Endothelial cell (in vitro differentiated cells): ENCODE measurements around the gene FOSL1. TPM values are rescaled to one million over a fixed set of nuclear protein-coding genes. Genes with fewer than 3 reads are reported as not detected.

Experiments
- DNase-seq: peaks from one replicate; pipeline ENCODE4 v3.0.0; 2021; ENCODE audit warnings: low spot score
- H3K27ac Mint-ChIP-seq: one replicate; pipeline ENCODE4 v1.8.0; 2021; ENCODE audit warnings: mixed read lengths, inconsistent platforms; ENCODE audit not compliant: unreplicated experiment
- H3K27me3 Mint-ChIP-seq: one replicate; pipeline ENCODE4 v1.8.0; 2021; ENCODE audit warnings: mild to moderate bottlenecking, moderate library complexity, mixed read lengths, inconsistent platforms; ENCODE audit not compliant: unreplicated experiment
- H3K36me3 Mint-ChIP-seq: one replicate; pipeline ENCODE4 v1.8.0; 2021; ENCODE audit warnings: mild to moderate bottlenecking, low read depth, mixed read lengths, inconsistent platforms; ENCODE audit not compliant: unreplicated experiment
- H3K4me1 Mint-ChIP-seq: one replicate; pipeline ENCODE4 v1.8.0; 2021; ENCODE audit warnings: mild to moderate bottlenecking, mixed read lengths, inconsistent platforms; ENCODE audit not compliant: unreplicated experiment
- H3K4me3 Mint-ChIP-seq: one replicate; pipeline ENCODE4 v1.8.0; 2021; ENCODE audit warnings: mild to moderate bottlenecking, mixed read lengths, inconsistent platforms; ENCODE audit not compliant: unreplicated experiment
- H3K9me3 Mint-ChIP-seq: one replicate; pipeline ENCODE4 v1.8.0; 2021; ENCODE audit warnings: mixed read lengths, inconsistent platforms; ENCODE audit not compliant: unreplicated experiment
- CTCF ChIP-seq: fragments of 200-600 bp; sonication (generic); IDR thresholded peaks from one replicate; pipeline ENCODE4 v1.5.0; 2021; ENCODE audit warnings: antibody characterized with exemption; ENCODE audit not compliant: unreplicated experiment
- total RNA-seq: library from RNA; stranded (reverse); fragmentation: NEBNext Ultra II Directional; extraction: Animal tissue kit (Norgen Biotek cat#: 25700); gene quantifications from one replicate; pipeline ENCODE4 v1.2.1, GENCODE V29; 2021; ENCODE audit not compliant: unreplicated experiment

The FOSL1 gene
- total RNA-seq, 1 donor from 2014 or later, result 1.3 TPM

- H3K4me1 Mint-ChIP-seq, result peaks cover 9% of the 10 kb centered on the region
- peaks cover 7% of the 10 kb centered on the region for H3K27me3 Mint-ChIP-seq
- TF ChIP-seq CTCF, result no peak
- no peaks in the 10 kb centered on the region for H3K9me3 Mint-ChIP-seq
- DNase-seq, result no peak
- peak overlapping the region; percentile 92 for H3K4me3 Mint-ChIP-seq
- H3K27ac Mint-ChIP-seq, result no peak overlapping the region
- H3K36me3 Mint-ChIP-seq, result peaks cover 11% of the 10 kb centered on the region
These were observed 17.4 kb upstream of the FOSL1 start for GRCh38 chr11:65917434-65918210.

GRCh38 chr11:65917077-65917433 lies 16.9 kb upstream of the FOSL1 start:
- Mint-ChIP-seq H3K27ac (no peak overlapping the region), H3K36me3 (peaks cover 5% of the 10 kb centered on the region)

GRCh38 chr11:65916391-65916790 lies 16.2 kb upstream of the FOSL1 start:
- Mint-ChIP-seq H3K36me3 (peaks cover 5% of the 10 kb centered on the region), H3K4me3 (peak overlapping the region; percentile 78), H3K4me1 (peaks cover 9% of the 10 kb centered on the region), H3K27me3 (peaks cover 7% of the 10 kb centered on the region), H3K9me3 (no peaks in the 10 kb centered on the region), H3K27ac (peak overlapping the region; percentile 48)
- no peak for TF ChIP-seq CTCF
- DNase-seq, result no peak

More at GRCh38 chr11:65917077-65917433, 16.9 kb upstream of the FOSL1 start:
- peaks cover 7% of the 10 kb centered on the region for H3K27me3 Mint-ChIP-seq
- TF ChIP-seq CTCF, result no peak
- no peak for DNase-seq
- peaks cover 9% of the 10 kb centered on the region for H3K4me1 Mint-ChIP-seq
- no peaks in the 10 kb centered on the region for H3K9me3 Mint-ChIP-seq
- peak overlapping the region; percentile 78 for H3K4me3 Mint-ChIP-seq

- H3K27ac Mint-ChIP-seq, result no peak overlapping the region
- H3K4me3 Mint-ChIP-seq, result no peak overlapping the region
- peaks cover 9% of the 10 kb centered on the region for H3K4me1 Mint-ChIP-seq
- TF ChIP-seq CTCF, result no peak
- peaks cover 5% of the 10 kb centered on the region for H3K36me3 Mint-ChIP-seq
- H3K9me3 Mint-ChIP-seq, result no peaks in the 10 kb centered on the region
- DNase-seq, result no peak
- peaks cover 7% of the 10 kb centered on the region for H3K27me3 Mint-ChIP-seq
These were observed 15.6 kb upstream of the FOSL1 start for GRCh38 chr11:65915821-65916251.

- no peak for TF ChIP-seq CTCF
- peaks cover 9% of the 10 kb centered on the region for H3K4me1 Mint-ChIP-seq
- DNase-seq, result no peak
- H3K27me3 Mint-ChIP-seq, result peaks cover 7% of the 10 kb centered on the region
- H3K27ac Mint-ChIP-seq, result no peak overlapping the region
- peaks cover 5% of the 10 kb centered on the region for H3K36me3 Mint-ChIP-seq
- H3K4me3 Mint-ChIP-seq, result peak overlapping the region; percentile 71
- no peaks in the 10 kb centered on the region for H3K9me3 Mint-ChIP-seq
These were observed 15.1 kb upstream of the FOSL1 start for GRCh38 chr11:65915101-65915820.
